IMR-90 (cell line): ENCODE data around the gene TCF12.

Source experiments
- BHLHE40 ChIP-seq: fragments of 150-350 bp; IDR thresholded peaks from 2 replicates; pipeline ENCODE4 v1.6.1; 2016; ENCODE audit warnings: mild to moderate bottlenecking, low read depth, low read length
- MAFK ChIP-seq: IDR thresholded peaks from 2 replicates; pipeline ENCODE4 v1.6.1; 2012; ENCODE audit warnings: low read depth, low read length, improper control_type of control experiment
- MAZ ChIP-seq: IDR thresholded peaks from 2 replicates; pipeline ENCODE4 v1.6.1; 2012; ENCODE audit warnings: low read depth, mild to moderate bottlenecking, low read length, improper control_type of control experiment, moderate library complexity, borderline replicate concordance
- MXI1 ChIP-seq: IDR thresholded peaks from 2 replicates; pipeline ENCODE4 v1.6.1; 2012; ENCODE audit warnings: low read depth, mild to moderate bottlenecking, low read length, moderate library complexity, borderline replicate concordance
- NFE2L2 ChIP-seq: fragments of 150-350 bp; IDR thresholded peaks from 2 replicates; pipeline ENCODE4 v1.6.1; 2016; ENCODE audit warnings: low read depth, mild to moderate bottlenecking, low read length
- POLR2A ChIP-seq: IDR thresholded peaks from 2 replicates; pipeline ENCODE4 v1.6.1; 2012; ENCODE audit warnings: mild to moderate bottlenecking, low read depth, low read length
- RAD21 ChIP-seq: IDR thresholded peaks from 2 replicates; pipeline ENCODE4 v1.6.1; 2012; ENCODE audit warnings: low read length, improper control_type of control experiment
- RCOR1 ChIP-seq: IDR thresholded peaks from 2 replicates; pipeline ENCODE4 v1.6.1; 2012; ENCODE audit warnings: mild to moderate bottlenecking, low read length, improper control_type of control experiment; ENCODE audit not compliant: insufficient replicate concordance
- RFX5 ChIP-seq: IDR thresholded peaks from 2 replicates; pipeline ENCODE4 v1.8.0; 2012; ENCODE audit warnings: low read depth, mild to moderate bottlenecking, low read length, moderate library complexity
- SMC3 ChIP-seq: fragments of 150-350 bp; IDR thresholded peaks from 2 replicates; pipeline ENCODE4 v1.6.1; 2016; ENCODE audit warnings: low read depth, mild to moderate bottlenecking, antibody characterized with exemption, low read length, moderate library complexity
- TF ChIP-seq, protein P1 (sequence below): conservative IDR thresholded peaks from 2 replicates; pipeline ENCODE4 v1.5.1; 2012; ENCODE audit warnings: mild to moderate bottlenecking, low read depth, low read length, improper control_type of control experiment
- TF ChIP-seq, protein P2 (sequence below): fragments of 150-350 bp; IDR thresholded peaks from 2 replicates; pipeline ENCODE4 v1.6.1; 2016; ENCODE audit warnings: low read depth, mild to moderate bottlenecking, low read length, moderate library complexity, borderline replicate concordance
- TF ChIP-seq, protein P3 (sequence below): fragments of 150-350 bp; IDR thresholded peaks from 2 replicates; pipeline ENCODE4 v1.6.1; 2017; ENCODE audit warnings: mild to moderate bottlenecking, antibody characterized with exemption, low read length, low read depth

DNA sequence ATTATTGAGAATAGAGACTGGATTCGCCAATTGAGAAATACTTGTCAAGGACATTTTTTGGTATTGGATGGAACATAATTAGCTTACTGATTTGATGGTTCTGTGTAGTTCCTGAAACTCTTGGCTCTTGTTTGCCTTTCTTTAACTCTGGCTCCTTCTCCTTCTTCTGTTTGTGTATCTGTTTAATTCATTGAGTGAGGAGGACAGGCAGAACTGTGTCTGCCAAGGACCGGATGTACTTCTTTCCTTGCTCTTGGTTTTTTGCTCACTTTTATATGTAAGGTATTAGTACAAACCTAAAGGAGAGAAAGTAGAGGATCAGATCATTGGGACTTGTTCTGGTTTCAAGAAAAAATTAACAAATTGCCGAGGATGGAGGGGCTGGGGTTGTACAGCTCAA is 48.9 kb downstream of the TCF12 start:
- TF ChIP-seq, protein P1, sequence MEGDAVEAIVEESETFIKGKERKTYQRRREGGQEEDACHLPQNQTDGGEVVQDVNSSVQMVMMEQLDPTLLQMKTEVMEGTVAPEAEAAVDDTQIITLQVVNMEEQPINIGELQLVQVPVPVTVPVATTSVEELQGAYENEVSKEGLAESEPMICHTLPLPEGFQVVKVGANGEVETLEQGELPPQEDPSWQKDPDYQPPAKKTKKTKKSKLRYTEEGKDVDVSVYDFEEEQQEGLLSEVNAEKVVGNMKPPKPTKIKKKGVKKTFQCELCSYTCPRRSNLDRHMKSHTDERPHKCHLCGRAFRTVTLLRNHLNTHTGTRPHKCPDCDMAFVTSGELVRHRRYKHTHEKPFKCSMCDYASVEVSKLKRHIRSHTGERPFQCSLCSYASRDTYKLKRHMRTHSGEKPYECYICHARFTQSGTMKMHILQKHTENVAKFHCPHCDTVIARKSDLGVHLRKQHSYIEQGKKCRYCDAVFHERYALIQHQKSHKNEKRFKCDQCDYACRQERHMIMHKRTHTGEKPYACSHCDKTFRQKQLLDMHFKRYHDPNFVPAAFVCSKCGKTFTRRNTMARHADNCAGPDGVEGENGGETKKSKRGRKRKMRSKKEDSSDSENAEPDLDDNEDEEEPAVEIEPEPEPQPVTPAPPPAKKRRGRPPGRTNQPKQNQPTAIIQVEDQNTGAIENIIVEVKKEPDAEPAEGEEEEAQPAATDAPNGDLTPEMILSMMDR, result no peak
- TF ChIP-seq RFX5 (no peak), POLR2A (no peak), RCOR1 (no peak), NFE2L2 (no peak), BHLHE40 (no peak), MAFK (no peak), SMC3 (no peak), MXI1 (no peak), RAD21 (no peak), MAZ (no peak)
- TF ChIP-seq, protein P2, sequence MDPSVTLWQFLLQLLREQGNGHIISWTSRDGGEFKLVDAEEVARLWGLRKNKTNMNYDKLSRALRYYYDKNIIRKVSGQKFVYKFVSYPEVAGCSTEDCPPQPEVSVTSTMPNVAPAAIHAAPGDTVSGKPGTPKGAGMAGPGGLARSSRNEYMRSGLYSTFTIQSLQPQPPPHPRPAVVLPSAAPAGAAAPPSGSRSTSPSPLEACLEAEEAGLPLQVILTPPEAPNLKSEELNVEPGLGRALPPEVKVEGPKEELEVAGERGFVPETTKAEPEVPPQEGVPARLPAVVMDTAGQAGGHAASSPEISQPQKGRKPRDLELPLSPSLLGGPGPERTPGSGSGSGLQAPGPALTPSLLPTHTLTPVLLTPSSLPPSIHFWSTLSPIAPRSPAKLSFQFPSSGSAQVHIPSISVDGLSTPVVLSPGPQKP, result no peak
- TF ChIP-seq, protein P3, sequence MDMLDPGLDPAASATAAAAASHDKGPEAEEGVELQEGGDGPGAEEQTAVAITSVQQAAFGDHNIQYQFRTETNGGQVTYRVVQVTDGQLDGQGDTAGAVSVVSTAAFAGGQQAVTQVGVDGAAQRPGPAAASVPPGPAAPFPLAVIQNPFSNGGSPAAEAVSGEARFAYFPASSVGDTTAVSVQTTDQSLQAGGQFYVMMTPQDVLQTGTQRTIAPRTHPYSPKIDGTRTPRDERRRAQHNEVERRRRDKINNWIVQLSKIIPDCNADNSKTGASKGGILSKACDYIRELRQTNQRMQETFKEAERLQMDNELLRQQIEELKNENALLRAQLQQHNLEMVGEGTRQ, result no peak
